Panc1 (cell line): ENCODE data around the gene MMP24OS. TPM values are rescaled to one million over a fixed set of nuclear protein-coding genes. Genes with fewer than 3 reads are reported as not detected.

Experiments used
- ATAC-seq: fragments of 200-7000 bp; cut with Tn5 transposase; 2 replicates; pipeline ENCODE4 v1.9.1; 2020; ENCODE audit warnings: mild to moderate bottlenecking, moderate library complexity
- BruUV-seq: library from RNA; stranded (reverse); fragments of 400-500 nt; replicated peaks from 2 replicates; lab custom pipeline; 2021; lab: Mats Ljungman, UMichigan
- CTCF ChIA-PET: fragments of 300-600 bp; sonication (Branson Sonifier 250); formaldehyde crosslinking; loops from one replicate; lab custom pipeline; 2022; ENCODE audit warnings: antibody characterized with exemption; lab: Charles Lee
- POLR2A ChIA-PET: fragments of 300-600 bp; sonication (Branson Sonifier 250); formaldehyde crosslinking; loops from one replicate; lab custom pipeline; 2022; ENCODE audit warnings: antibody characterized with exemption; lab: Charles Lee
- DNase-seq: peaks from one replicate; pipeline ENCODE4 v3.0.0-alpha.2; 2010; ENCODE audit warnings: low read depth, low spot score
- H3K27ac ChIP-seq: 2 replicates; pipeline ENCODE4 v1.5.1; 2011; ENCODE audit warnings: mild to moderate bottlenecking, low read length, inconsistent platforms
- H3K27me3 ChIP-seq: fragments of 200-500 bp; sonication (Bioruptor generic); 2 replicates; pipeline ENCODE4 v1.6.0; 2014; ENCODE audit warnings: low read length, inconsistent platforms; ENCODE audit not compliant: control insufficient read depth, insufficient read depth
- H3K36me3 ChIP-seq: fragments of 200-500 bp; sonication (Bioruptor generic); 2 replicates; pipeline ENCODE4 v1.5.1; 2014; ENCODE audit warnings: inconsistent platforms, mild to moderate bottlenecking, low read length, moderate library complexity; ENCODE audit not compliant: control insufficient read depth, insufficient read depth
- H3K4me1 ChIP-seq: 2 replicates; pipeline ENCODE4 v1.5.1; 2011; ENCODE audit warnings: inconsistent platforms, mild to moderate bottlenecking, low read length, moderate library complexity; ENCODE audit not compliant: control insufficient read depth, insufficient read depth
- H3K4me3 ChIP-seq, 2 experiments: 2 replicates each; pipeline ENCODE4 v1.5.1; 2011 to 2012; ENCODE audit warnings: low read depth in 2 of 2, low read length in 2 of 2, mild to moderate bottlenecking in 2 of 2, inconsistent platforms in 1 of 2, moderate library complexity in 1 of 2
- H3K9me3 ChIP-seq: fragments of 200-500 bp; sonication (Bioruptor generic); 2 replicates; pipeline ENCODE4 v1.5.1; 2014; ENCODE audit warnings: low read depth, mild to moderate bottlenecking, inconsistent platforms, low read length, moderate library complexity; ENCODE audit not compliant: control insufficient read depth, insufficient read depth
- CTCF ChIP-seq: fragments of 450-650 bp; IDR thresholded peaks from 2 replicates; pipeline ENCODE4 v1.5.1; 2017; ENCODE audit warnings: mild to moderate bottlenecking
- POLR2AphosphoS5 ChIP-seq: IDR thresholded peaks from 2 replicates; pipeline ENCODE4 v1.6.1; 2012; ENCODE audit warnings: mild to moderate bottlenecking, low read depth, low read length, moderate library complexity
- SIN3A ChIP-seq: IDR thresholded peaks from 2 replicates; pipeline ENCODE4 v1.6.1; 2012; ENCODE audit warnings: low read depth, mild to moderate bottlenecking, low read length, moderate library complexity, borderline replicate concordance; ENCODE audit not compliant: insufficient read depth
- TCF7L2 ChIP-seq: IDR thresholded peaks from 2 replicates; pipeline ENCODE4 v1.6.1; 2011; ENCODE audit warnings: mild to moderate bottlenecking, low read depth, low read length, inconsistent platforms
- in situ Hi-C: cut with HindIII; loops from 2 replicates; pipeline ENCODE4 v1.10.0; 2016; ENCODE audit warnings: low sequenced_read_pairs, low pct_unique_long_range_greater_than_20kb
- intact Hi-C: fragments of 100-400 bp; cut with micrococcal nuclease; formaldehyde crosslinking; loops from one replicate; pipeline ENCODE4 v1.10.0; 2022; ENCODE audit not compliant: unreplicated experiment
- total RNA-seq: library from RNA; stranded (reverse); gene quantifications from one replicate; pipeline ENCODE4 v1.2.1, GENCODE V29; 2021; ENCODE audit not compliant: unreplicated experiment
- TF ChIP-seq, protein P1 (sequence below), 2 experiments: IDR thresholded peaks; 2 replicates each; pipeline ENCODE4 v1.6.1; 2011 to 2012; ENCODE audit warnings: low read depth in 2 of 2, control low read depth in 1 of 2, low read length in 1 of 2, mild to moderate bottlenecking in 1 of 2, moderate library complexity in 1 of 2; ENCODE audit not compliant: insufficient read depth in 1 of 2

MMP24OS gene
- total RNA-seq, 1 experiment from 2014 or later: 83.8 TPM

GRCh38 chr20:35271073-35271882, 6.6 kb downstream of the MMP24OS start:
- Histone ChIP-seq H3K4me3 (no peak overlapping the region), H3K27ac (no peak overlapping the region), H3K27me3 (no peaks in the 10 kb centered on the region), H3K9me3 (no peaks in the 10 kb centered on the region), H3K4me1 (peaks cover 3% of the 10 kb centered on the region), H3K36me3 (no peaks in the 10 kb centered on the region)
- TF ChIP-seq CTCF: no peak
- TF ChIP-seq SIN3A: no peak
- TF ChIP-seq, protein P1, sequence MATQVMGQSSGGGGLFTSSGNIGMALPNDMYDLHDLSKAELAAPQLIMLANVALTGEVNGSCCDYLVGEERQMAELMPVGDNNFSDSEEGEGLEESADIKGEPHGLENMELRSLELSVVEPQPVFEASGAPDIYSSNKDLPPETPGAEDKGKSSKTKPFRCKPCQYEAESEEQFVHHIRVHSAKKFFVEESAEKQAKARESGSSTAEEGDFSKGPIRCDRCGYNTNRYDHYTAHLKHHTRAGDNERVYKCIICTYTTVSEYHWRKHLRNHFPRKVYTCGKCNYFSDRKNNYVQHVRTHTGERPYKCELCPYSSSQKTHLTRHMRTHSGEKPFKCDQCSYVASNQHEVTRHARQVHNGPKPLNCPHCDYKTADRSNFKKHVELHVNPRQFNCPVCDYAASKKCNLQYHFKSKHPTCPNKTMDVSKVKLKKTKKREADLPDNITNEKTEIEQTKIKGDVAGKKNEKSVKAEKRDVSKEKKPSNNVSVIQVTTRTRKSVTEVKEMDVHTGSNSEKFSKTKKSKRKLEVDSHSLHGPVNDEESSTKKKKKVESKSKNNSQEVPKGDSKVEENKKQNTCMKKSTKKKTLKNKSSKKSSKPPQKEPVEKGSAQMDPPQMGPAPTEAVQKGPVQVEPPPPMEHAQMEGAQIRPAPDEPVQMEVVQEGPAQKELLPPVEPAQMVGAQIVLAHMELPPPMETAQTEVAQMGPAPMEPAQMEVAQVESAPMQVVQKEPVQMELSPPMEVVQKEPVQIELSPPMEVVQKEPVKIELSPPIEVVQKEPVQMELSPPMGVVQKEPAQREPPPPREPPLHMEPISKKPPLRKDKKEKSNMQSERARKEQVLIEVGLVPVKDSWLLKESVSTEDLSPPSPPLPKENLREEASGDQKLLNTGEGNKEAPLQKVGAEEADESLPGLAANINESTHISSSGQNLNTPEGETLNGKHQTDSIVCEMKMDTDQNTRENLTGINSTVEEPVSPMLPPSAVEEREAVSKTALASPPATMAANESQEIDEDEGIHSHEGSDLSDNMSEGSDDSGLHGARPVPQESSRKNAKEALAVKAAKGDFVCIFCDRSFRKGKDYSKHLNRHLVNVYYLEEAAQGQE (IDR thresholded peaks at IDR 0.05; ENCODE audit: insufficient read depth in 1 of 2, low read depth in 2 of 2, low read length in 1 of 2): no peak
- in situ Hi-C loops (no loop called here), intact Hi-C loops (no loop called here)
- POLR2A ChIA-PET: no interaction called here
- no peak for DNase-seq
- BruUV-seq: no TSS peak
- CTCF ChIA-PET: no interaction called here
- no peak for ATAC-seq

- TF ChIP-seq SIN3A (no peak), TCF7L2 (no peak), POLR2AphosphoS5 (no peak), CTCF (no peak)
- TF ChIP-seq, protein P1 (IDR thresholded peaks at IDR 0.05; ENCODE audit: insufficient read depth in 1 of 2, low read depth in 2 of 2, low read length in 1 of 2): no peak
- Histone ChIP-seq H3K27me3 (no peaks in the 10 kb centered on the region), H3K4me1 (no peaks in the 10 kb centered on the region), H3K9me3 (no peaks in the 10 kb centered on the region), H3K36me3 (no peaks in the 10 kb centered on the region), H3K4me3 (no peak overlapping the region), H3K27ac (no peak overlapping the region)
- ATAC-seq (no peak), DNase-seq (no peak)
- CTCF ChIA-PET: interaction anchor here (1.4 kb wide), 1 partner anchor 125 kb away, joined by 5 read pairs; no protein-coding TSS in a partner anchor
- intact Hi-C loops: no loop called here
- POLR2A ChIA-PET: interaction anchor here (0.6 kb wide), 1 partner anchor 187 kb away, joined by 13 read pairs; no protein-coding TSS in a partner anchor
- in situ Hi-C loops: no loop called here
- no TSS peak for BruUV-seq
Measured at GRCh38 chr20:35270021-35270902, 7.7 kb downstream of the MMP24OS start.
